Activated T-helper 1 cell treated with anti-CD3 and anti-CD28 coated beads, Interleukin-12 subunit alpha, Interleukin-12 subunit beta, Interleukin-2, Interleukin-4 antibody, amounts not matched to agents 30 ng/mL and 10 ng/mL and 1 ng/mL, durations not matched to agents 14 hours and 24 hours and 36 hours (primary cell): ENCODE measurements around the gene STS. TPM values are rescaled to one million over a fixed set of nuclear protein-coding genes. Genes with fewer than 3 reads are reported as not detected.
"Not testable (repeated sequence)": the region's sequence is repeated elsewhere in the genome, so short reads cannot be mapped to it uniquely, and the experiment has no call there.

ENCODE experiments used
- DNase-seq: peaks from one replicate; pipeline ENCODE4 v3.0.0; 2021; ENCODE audit warnings: low spot score
- H3K27ac Mint-ChIP-seq: one replicate; pipeline ENCODE4 v1.8.0; 2021; ENCODE audit warnings: mild to moderate bottlenecking, mixed read lengths
- H3K27me3 Mint-ChIP-seq: one replicate; pipeline ENCODE4 v1.8.0; 2022; ENCODE audit warnings: mild to moderate bottlenecking, moderate library complexity, mixed read lengths; ENCODE audit not compliant: insufficient read depth
- H3K36me3 Mint-ChIP-seq: one replicate; pipeline ENCODE4 v1.8.0; 2021; ENCODE audit warnings: low read depth, mixed read lengths
- H3K4me1 Mint-ChIP-seq: one replicate; pipeline ENCODE4 v1.8.0; 2021; ENCODE audit warnings: low read depth, mixed read lengths
- H3K4me3 Mint-ChIP-seq: one replicate; pipeline ENCODE4 v1.8.0; 2021; ENCODE audit warnings: mild to moderate bottlenecking, moderate library complexity, mixed read lengths
- H3K9me3 Mint-ChIP-seq: one replicate; pipeline ENCODE4 v1.8.0; 2021; ENCODE audit warnings: mixed read lengths
- intact Hi-C: fragments of 100-400 bp; cut with micrococcal nuclease; formaldehyde crosslinking; loops from one replicate; pipeline ENCODE4 v1.15.1; 2024
- total RNA-seq: library from RNA; stranded (reverse); gene quantifications from 2 replicates; pipeline ENCODE4 v1.2.3, GENCODE V29; 2022

STS gene
- total RNA-seq, 1 donor from 2014 or later = 1.2 TPM

GRCh38 chrX:7168371-7168770 is 20.9 kb downstream of the STS start:
- intact Hi-C loops = no loop called here
- Mint-ChIP-seq H3K27me3 (no peaks in the 10 kb centered on the region), H3K36me3 (no peaks in the 10 kb centered on the region), H3K4me3 (no peak overlapping the region), H3K9me3 (no peaks in the 10 kb centered on the region), H3K27ac (no peak overlapping the region), H3K4me1 (no peaks in the 10 kb centered on the region)
- DNase-seq = no peak

GRCh38 chrX:7169627-7170026 is 22.1 kb downstream of the STS start:
- no peak overlapping the region for H3K4me3 Mint-ChIP-seq
- no peak overlapping the region for H3K27ac Mint-ChIP-seq
- no peaks in the 10 kb centered on the region for H3K36me3 Mint-ChIP-seq
- H3K27me3 Mint-ChIP-seq = no peaks in the 10 kb centered on the region
- no peak for DNase-seq
- H3K4me1 Mint-ChIP-seq = no peaks in the 10 kb centered on the region
- H3K9me3 Mint-ChIP-seq = no peaks in the 10 kb centered on the region
- intact Hi-C loops = no loop called here

GRCh38 chrX:7170898-7171297 is 23.4 kb downstream of the STS start:
- no peaks in the 10 kb centered on the region for H3K27me3 Mint-ChIP-seq
- H3K9me3 Mint-ChIP-seq = no peaks in the 10 kb centered on the region
- intact Hi-C loops = loop anchor here (1.0 kb wide), 1 partner anchor 39 kb away; no protein-coding TSS in a partner anchor
- H3K36me3 Mint-ChIP-seq = no peaks in the 10 kb centered on the region
- DNase-seq = peak; percentile 1
- no peak overlapping the region for H3K27ac Mint-ChIP-seq
- no peak overlapping the region for H3K4me3 Mint-ChIP-seq
- no peaks in the 10 kb centered on the region for H3K4me1 Mint-ChIP-seq

GRCh38 chrX:7178859-7179258 is 31.3 kb downstream of the STS start:
- H3K36me3 Mint-ChIP-seq, H3K27me3 Mint-ChIP-seq, H3K4me3 Mint-ChIP-seq, H3K9me3 Mint-ChIP-seq, DNase-seq, H3K4me1 Mint-ChIP-seq, H3K27ac Mint-ChIP-seq, intact Hi-C loops: not testable (repeated sequence)

- H3K9me3 Mint-ChIP-seq = peaks cover 4% of the 10 kb centered on the region
Observed at GRCh38 chrX:7179446-7179845, 31.9 kb downstream of the STS start.

GRCh38 chrX:7184816-7185215 is 37.3 kb downstream of the STS start:
- H3K4me1 Mint-ChIP-seq = no peaks in the 10 kb centered on the region
- intact Hi-C loops = no loop called here
- DNase-seq = no peak
- no peaks in the 10 kb centered on the region for H3K27me3 Mint-ChIP-seq
- no peaks in the 10 kb centered on the region for H3K36me3 Mint-ChIP-seq
- H3K27ac Mint-ChIP-seq = no peak overlapping the region
- no peak overlapping the region for H3K4me3 Mint-ChIP-seq
- no peaks in the 10 kb centered on the region for H3K9me3 Mint-ChIP-seq

More at GRCh38 chrX:7179446-7179845, 31.9 kb downstream of the STS start:
- no peak overlapping the region for H3K27ac Mint-ChIP-seq
- intact Hi-C loops = no loop called here
- no peaks in the 10 kb centered on the region for H3K4me1 Mint-ChIP-seq
- no peak overlapping the region for H3K4me3 Mint-ChIP-seq
- H3K36me3 Mint-ChIP-seq = no peaks in the 10 kb centered on the region
- DNase-seq = no peak
- H3K27me3 Mint-ChIP-seq = no peaks in the 10 kb centered on the region

GRCh38 chrX:7188672-7189071 is 41.2 kb downstream of the STS start:
- no peaks in the 10 kb centered on the region for H3K4me1 Mint-ChIP-seq
- intact Hi-C loops = no loop called here
- H3K9me3 Mint-ChIP-seq = no peaks in the 10 kb centered on the region
- H3K36me3 Mint-ChIP-seq = no peaks in the 10 kb centered on the region
- H3K27ac Mint-ChIP-seq = no peak overlapping the region
- no peaks in the 10 kb centered on the region for H3K27me3 Mint-ChIP-seq
- DNase-seq = no peak
- H3K4me3 Mint-ChIP-seq = no peak overlapping the region

- no peak overlapping the region for H3K4me3 Mint-ChIP-seq
- DNase-seq = no peak
- H3K9me3 Mint-ChIP-seq = no peaks in the 10 kb centered on the region
- no peaks in the 10 kb centered on the region for H3K36me3 Mint-ChIP-seq
- H3K27me3 Mint-ChIP-seq = no peaks in the 10 kb centered on the region
- intact Hi-C loops = no loop called here
- H3K4me1 Mint-ChIP-seq = no peaks in the 10 kb centered on the region
- no peak overlapping the region for H3K27ac Mint-ChIP-seq
Observed at GRCh38 chrX:7190157-7190556, 42.6 kb downstream of the STS start.

- Mint-ChIP-seq H3K27me3 (no peaks in the 10 kb centered on the region), H3K36me3 (no peaks in the 10 kb centered on the region), H3K27ac (no peak overlapping the region), H3K9me3 (no peaks in the 10 kb centered on the region), H3K4me1 (no peaks in the 10 kb centered on the region), H3K4me3 (no peak overlapping the region)
- no peak for DNase-seq
- intact Hi-C loops = no loop called here
Observed at GRCh38 chrX:7191681-7192110, 44.2 kb downstream of the STS start.

- H3K9me3 Mint-ChIP-seq = no peaks in the 10 kb centered on the region
- no peaks in the 10 kb centered on the region for H3K27me3 Mint-ChIP-seq
- H3K36me3 Mint-ChIP-seq = no peaks in the 10 kb centered on the region
- no peak overlapping the region for H3K27ac Mint-ChIP-seq
- intact Hi-C loops = no loop called here
- no peaks in the 10 kb centered on the region for H3K4me1 Mint-ChIP-seq
- no peak overlapping the region for H3K4me3 Mint-ChIP-seq
- DNase-seq = no peak
Observed at GRCh38 chrX:7192871-7193270, 45.4 kb downstream of the STS start.

- H3K4me1 Mint-ChIP-seq = no peaks in the 10 kb centered on the region
- H3K9me3 Mint-ChIP-seq = no peaks in the 10 kb centered on the region
- H3K4me3 Mint-ChIP-seq = no peak overlapping the region
- no peak overlapping the region for H3K27ac Mint-ChIP-seq
- no peaks in the 10 kb centered on the region for H3K36me3 Mint-ChIP-seq
- DNase-seq = no peak
- intact Hi-C loops = no loop called here
- H3K27me3 Mint-ChIP-seq = no peaks in the 10 kb centered on the region
Observed at GRCh38 chrX:7194606-7195005, 47.1 kb downstream of the STS start.

Other genes starting within 250 kb of the STS start
- gene PUDP, start 441 bp downstream of the STS start, total RNA-seq = 20.1 and 23.4 TPM in 2 replicates